HT1080 (cell line): Measurements from ENCODE around the gene FAM13C. TPM values are rescaled to one million over a fixed set of nuclear protein-coding genes. Genes with fewer than 3 reads are reported as not detected.
"Not testable (repeated sequence)": the region's sequence is repeated elsewhere in the genome, so short reads cannot be mapped to it uniquely, and the experiment has no call there.

ENCODE experiments used
- DNase-seq: peaks from one replicate; pipeline ENCODE4 v3.0.0-alpha.2; 2015; ENCODE audit warnings: low read depth
- total RNA-seq: library from RNA; depleted of rRNA; stranded (reverse); fragments of >200 nt; shearing (Covaris generic); gene quantifications from 2 replicates; pipeline ENCODE4 v1.2.3, GENCODE V29; 2014; rRNA removed

The FAM13C gene
- total RNA-seq, 1 experiment from 2014 or later, result 3.1 TPM

GRCh38 chr10:59237775-59238174, 124.6 kb downstream of the FAM13C start:
- no peak for DNase-seq

DNA sequence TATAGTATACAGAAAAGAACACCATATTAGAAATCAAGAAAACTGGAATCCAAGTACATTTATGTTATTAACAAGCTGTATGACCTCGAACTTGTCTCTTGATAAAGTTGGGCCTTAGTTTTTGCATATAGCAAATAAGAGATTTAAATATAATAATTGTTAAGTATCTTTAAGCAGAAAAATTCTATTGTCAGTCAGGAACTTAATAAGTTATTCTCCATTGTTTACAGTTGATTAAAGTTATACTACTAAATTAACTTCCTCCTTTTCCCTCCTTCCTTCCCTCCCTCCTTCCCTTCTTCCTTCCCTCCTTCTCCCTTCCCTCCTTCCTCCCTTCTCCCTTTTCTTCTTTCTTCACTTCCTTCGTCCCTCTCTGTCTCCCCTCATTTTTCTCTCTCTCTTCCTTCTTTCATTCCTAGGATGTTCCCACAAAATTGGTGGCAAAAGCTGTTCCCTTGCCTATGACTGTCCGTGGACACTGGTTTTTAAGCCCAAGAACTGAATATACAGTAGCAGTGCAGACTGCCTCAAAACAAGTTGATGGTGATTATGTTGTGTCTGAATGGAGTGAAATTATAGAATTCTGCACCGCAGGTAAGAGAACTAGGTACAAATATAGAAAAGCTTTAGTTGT, 126.2 kb downstream of the FAM13C start:
- no peak for DNase-seq

DNA sequence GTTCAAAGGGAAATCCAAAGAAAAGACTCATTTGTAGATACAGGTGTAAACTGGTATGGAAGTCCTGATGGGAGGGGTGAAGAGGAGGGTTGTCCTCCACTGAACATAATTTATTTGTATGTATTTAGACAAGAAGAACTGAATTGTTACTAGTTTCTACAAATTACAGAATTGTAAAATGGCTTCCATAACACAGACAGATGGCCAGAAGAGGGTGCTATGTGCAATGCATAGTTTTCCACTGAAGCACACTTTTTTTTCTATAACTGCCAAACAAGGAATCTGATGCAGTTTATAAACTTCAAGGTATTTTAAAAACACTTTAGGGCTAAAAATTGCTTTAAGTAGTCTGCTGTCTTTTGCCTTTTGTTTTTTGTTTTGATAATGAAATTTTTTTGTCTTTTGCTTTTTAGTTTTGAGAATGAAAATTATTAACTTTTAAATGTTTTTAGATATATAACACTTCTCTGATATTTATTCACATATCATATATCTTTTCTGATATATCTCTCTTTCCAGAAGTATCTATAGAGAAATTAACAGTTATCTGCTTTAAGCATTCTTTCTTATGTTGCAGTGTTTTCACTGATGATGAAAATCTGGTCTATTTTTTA, 127.4 kb downstream of the FAM13C start:
- peak; percentile 7 for DNase-seq

DNA sequence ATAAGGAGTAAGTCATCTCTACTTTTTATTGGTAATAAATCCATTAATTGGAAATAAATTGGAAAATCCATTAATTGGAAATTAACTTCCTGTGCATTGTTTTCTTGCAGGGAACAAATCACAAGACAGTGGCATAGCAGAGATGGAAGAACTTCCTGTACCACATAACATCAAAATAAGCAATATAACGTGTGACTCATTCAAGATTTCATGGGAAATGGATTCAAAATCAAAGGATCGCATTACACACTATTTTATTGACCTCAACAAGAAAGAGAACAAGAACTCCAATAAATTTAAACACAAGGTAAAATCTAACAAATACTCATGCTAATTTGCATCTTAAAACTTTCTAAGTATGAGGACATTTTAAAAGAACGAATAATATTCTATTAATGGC, 128.2 kb downstream of the FAM13C start:
- peak; percentile 63 for DNase-seq

- no peak for DNase-seq
These were observed 132.9 kb downstream of the FAM13C start for GRCh38 chr10:59229441-59229840.

DNA sequence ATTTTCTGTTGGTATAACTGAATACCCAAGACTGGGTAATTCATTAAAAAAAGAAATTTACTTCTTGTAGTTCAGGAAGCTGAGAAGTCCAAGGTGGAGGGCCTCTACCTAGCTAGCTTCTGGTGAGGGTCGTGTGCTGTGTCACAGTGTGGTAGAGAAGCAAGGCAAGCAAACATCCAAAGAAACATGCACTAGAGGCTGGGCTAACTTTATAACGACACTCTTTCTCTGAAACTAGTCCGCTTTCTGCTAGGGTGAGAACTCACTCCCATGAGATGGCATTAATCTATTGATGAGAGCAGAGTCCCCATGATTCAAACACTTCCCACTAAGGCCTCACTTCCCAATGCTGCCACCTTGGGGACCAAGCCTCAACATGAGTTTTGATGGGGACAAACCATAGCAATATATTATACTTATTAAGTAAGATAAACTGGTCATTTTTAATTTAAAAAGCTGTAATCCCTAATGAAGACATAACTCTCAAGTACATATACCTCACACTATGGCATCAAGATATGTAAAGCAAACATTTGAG, 135.1 kb downstream of the FAM13C start:
- no peak for DNase-seq

DNA sequence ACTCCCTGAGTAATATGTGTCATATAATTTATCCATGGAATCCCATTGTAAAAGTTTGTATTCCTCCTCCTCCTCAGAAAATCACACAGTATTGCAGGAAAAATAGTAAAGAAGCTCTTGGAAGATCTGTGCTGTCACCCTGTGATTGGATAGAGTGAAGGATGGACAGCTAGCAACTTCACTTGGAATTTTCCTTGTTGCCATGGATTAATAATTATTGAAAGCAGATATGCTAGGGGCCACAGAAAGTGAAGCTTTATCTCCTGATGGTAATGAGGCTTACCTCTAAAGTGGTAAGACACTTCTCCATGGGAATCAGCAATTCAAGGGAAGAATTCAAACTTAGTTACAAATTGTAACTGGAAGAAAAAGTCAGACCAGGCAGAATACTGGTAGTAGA, 137.1 kb downstream of the FAM13C start:
- no peak for DNase-seq

- not testable (repeated sequence) for DNase-seq
These were observed 138.8 kb downstream of the FAM13C start for GRCh38 chr10:59223597-59223996.

GRCh38 chr10:59222788-59223187, 139.6 kb downstream of the FAM13C start:
- DNase-seq, result no peak

DNA sequence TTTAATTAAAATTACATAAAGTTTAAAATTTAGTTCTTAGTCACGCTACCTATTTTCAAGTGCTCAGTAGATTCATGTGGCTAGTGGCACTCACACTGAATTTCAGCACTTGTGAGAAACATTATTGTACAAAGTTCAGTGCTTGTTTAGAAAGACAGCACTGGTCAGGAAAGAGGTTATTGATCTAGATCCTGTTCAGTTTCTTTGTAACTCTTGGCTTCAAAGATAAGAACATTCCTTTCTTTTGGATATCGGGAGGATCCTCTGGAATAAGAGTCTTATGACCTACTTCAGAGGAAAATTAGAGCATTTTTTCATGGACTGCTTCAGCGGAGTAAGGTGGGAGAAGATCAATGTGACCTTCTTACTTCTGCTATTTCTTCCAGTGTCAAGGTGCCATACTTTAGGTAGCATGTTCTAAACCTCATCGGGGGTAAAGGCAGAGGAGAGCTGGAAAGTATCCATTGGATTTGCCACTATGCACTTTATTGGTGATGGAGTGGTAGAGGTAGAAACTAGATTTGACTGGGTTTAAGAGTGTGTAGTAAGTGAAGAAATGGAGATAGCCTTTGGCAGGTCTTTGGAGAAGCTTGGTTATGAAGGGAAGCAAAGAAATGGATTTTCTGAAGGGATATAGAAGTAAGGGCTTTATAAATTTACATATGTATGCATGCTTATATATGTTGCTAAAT, 146.0 kb downstream of the FAM13C start:
- DNase-seq, result no peak

DNA sequence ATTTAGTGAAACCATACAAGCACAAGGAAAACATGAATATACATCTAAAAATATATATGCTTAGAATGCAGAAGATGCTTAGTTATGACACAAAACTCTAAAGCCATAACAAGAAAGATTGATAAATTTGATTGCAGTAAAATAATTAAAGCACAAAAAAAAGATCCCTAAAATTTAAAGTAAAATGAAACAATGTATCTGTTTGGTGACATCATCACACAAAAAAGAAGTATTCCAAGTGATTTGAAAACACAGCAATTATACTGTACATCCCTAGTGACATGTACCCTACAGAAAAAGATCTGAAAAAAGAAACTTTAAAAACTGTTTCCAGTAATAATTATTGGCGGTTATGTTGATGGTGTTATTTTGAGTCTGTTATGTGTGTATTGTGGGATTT, 148.2 kb downstream of the FAM13C start:
- no peak for DNase-seq

DNA sequence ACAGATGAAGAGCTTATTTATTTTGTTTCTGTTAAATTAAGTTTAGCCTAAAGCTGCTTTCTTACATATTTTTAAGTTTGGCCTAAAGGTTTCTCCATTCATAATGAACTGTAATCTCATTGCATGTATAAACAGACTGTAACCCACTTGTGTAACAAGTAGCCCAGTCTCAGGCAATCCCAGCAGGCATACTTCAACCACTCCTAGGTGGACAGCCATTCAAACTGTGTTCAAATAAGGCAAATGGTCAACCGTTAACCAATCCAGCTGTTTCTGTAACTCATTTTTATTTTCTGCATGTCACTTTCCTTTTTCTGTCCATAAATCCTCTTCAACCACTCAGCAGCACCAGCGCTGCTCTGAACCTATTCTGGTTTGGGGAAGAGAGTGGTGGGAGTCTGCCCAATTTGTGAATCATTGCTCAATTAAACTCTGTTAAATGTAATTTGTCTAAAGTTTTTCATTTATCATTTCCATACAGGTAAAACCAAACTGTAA, 150.0 kb downstream of the FAM13C start:
- no peak for DNase-seq

DNA sequence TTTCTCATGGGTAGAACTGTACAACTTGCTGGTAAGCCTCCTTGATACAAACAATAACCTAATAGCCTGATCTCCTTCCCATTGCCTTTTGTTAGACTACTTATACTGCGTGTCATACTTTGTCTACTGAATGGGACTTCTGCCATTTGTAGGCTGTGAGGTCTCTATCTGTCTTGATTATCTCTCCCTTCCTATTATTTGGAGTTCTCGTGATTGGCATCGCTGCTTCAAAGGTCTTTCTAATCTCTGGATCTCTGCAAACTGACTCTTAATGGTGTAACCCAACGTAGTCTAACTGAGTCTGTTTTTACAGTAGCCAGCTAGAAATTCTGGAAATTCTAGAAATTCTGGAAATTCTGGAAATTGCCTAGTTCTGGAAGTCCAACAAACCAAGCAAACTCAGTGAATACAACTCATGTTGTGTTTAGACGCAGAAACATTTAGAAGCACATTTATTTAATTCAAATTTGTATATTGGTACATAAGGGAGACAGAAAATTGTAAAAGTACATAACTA, 156.1 kb downstream of the FAM13C start:
- DNase-seq, result no peak

Other genes starting within 250 kb of the FAM13C start
- not detected in 2 replicates for gene PHYHIPL, start 185.9 kb downstream of the FAM13C start, total RNA-seq